ENCODE results near the gene CEACAM16.

DNA sequence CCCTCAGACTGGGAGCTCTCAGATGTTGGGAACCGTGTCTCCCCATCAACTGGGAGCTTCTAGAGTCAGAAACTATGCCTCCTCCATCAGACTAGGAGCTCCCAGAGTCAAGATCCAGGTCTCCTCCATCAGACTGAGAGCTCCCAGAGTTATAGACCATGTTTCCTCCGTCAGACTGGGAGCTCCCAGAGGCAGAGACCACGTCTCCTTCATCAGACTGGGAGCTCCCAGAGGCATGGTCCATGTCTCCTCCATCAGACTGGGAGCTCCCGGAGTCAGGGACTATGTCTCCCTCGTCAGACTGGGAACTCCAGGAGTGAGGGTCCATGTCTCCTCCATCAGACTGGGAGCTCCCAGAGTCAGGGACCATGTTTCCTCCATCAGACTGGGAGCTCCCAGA lies 10.0 kb downstream of the CEACAM16 start:
- no peak for TF ChIP-seq TCF7L2 (IDR thresholded peaks at IDR 0.05; ENCODE audit: borderline replicate concordance, extremely low read depth, insufficient read depth, insufficient read length)
- TF ChIP-seq EZH2phosphoT487 (IDR thresholded peaks at IDR 0.05; ENCODE audit: borderline replicate concordance) = no peak
- TF ChIP-seq, protein P1, sequence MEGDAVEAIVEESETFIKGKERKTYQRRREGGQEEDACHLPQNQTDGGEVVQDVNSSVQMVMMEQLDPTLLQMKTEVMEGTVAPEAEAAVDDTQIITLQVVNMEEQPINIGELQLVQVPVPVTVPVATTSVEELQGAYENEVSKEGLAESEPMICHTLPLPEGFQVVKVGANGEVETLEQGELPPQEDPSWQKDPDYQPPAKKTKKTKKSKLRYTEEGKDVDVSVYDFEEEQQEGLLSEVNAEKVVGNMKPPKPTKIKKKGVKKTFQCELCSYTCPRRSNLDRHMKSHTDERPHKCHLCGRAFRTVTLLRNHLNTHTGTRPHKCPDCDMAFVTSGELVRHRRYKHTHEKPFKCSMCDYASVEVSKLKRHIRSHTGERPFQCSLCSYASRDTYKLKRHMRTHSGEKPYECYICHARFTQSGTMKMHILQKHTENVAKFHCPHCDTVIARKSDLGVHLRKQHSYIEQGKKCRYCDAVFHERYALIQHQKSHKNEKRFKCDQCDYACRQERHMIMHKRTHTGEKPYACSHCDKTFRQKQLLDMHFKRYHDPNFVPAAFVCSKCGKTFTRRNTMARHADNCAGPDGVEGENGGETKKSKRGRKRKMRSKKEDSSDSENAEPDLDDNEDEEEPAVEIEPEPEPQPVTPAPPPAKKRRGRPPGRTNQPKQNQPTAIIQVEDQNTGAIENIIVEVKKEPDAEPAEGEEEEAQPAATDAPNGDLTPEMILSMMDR (IDR thresholded peaks at IDR 0.05 in 2 of 3, conservative IDR thresholded peaks at IDR 0.05 in 1 of 3; ENCODE audit: borderline replicate concordance in 1 of 3, insufficient read depth in 1 of 3, low read depth in 2 of 3, low read length in 2 of 3) = no peak
- no peak for TF ChIP-seq JUND (IDR thresholded peaks at IDR 0.05)
- no peak for TF ChIP-seq CEBPB (IDR thresholded peaks at IDR 0.05; ENCODE audit: low read depth)
- TF ChIP-seq SP1 (IDR thresholded peaks at IDR 0.05; ENCODE audit: low read depth) = no peak
- TF ChIP-seq POLR2AphosphoS5 (IDR thresholded peaks at IDR 0.05; ENCODE audit: low read depth, low read length) = no peak

Measured in HCT116 (cell line).